SU-DHL-6 (cell line): ENCODE results near the gene PAQR4.

Experiments used
- H2AFZ ChIP-seq: fragments of 200-600 bp; sonication (generic); 2 replicates; pipeline ENCODE4 v1.6.1; 2014; ENCODE audit warnings: low read depth, mild to moderate bottlenecking, moderate library complexity, mixed read lengths, antibody characterized with exemption, low read length; ENCODE audit not compliant: severe bottlenecking
- H3F3A ChIP-seq: fragments of 200-600 bp; shearing (Covaris generic); 2 replicates; pipeline ENCODE4 v1.6.0; 2016; ENCODE audit warnings: antibody characterized with exemption, mild to moderate bottlenecking; ENCODE audit not compliant: insufficient read depth
- H3K27ac ChIP-seq: fragments of 200-600 bp; sonication (generic); 2 replicates; pipeline ENCODE4 v1.5.1; 2016; ENCODE audit warnings: low read depth, mild to moderate bottlenecking, low read length, moderate library complexity, mixed read lengths
- H3K27me3 ChIP-seq: fragments of 200-600 bp; sonication (generic), shearing (Covaris generic); 2 replicates; pipeline ENCODE4 v1.6.0; 2014; ENCODE audit warnings: mild to moderate bottlenecking, low read length
- H3K36me3 ChIP-seq: fragments of 200-600 bp; sonication (generic); 2 replicates; pipeline ENCODE4 v1.6.1; 2014; ENCODE audit warnings: mild to moderate bottlenecking, low read length, mixed read lengths
- H3K4me2 ChIP-seq: fragments of 300-600, 200-600 bp; shearing (Covaris generic), sonication (generic); 2 replicates; pipeline ENCODE4 v1.6.0; 2014; ENCODE audit warnings: low read length, low read depth, mild to moderate bottlenecking; ENCODE audit not compliant: poor library complexity, severe bottlenecking
- H3K4me3 ChIP-seq: fragments of 200-600 bp; sonication (generic); 2 replicates; pipeline ENCODE4 v1.5.1; 2014; ENCODE audit warnings: antibody characterized with exemption, low read length, mild to moderate bottlenecking, mixed read lengths; ENCODE audit not compliant: insufficient read depth, poor library complexity, severe bottlenecking
- H3K79me2 ChIP-seq: fragments of 200-600 bp; sonication (generic); 2 replicates; pipeline ENCODE4 v1.6.1; 2014; ENCODE audit warnings: mild to moderate bottlenecking, low read length, moderate library complexity; ENCODE audit not compliant: insufficient read depth
- H3K9ac ChIP-seq: fragments of 200-600 bp; sonication (generic); 2 replicates; pipeline ENCODE4 v1.7.0; 2014; ENCODE audit warnings: mild to moderate bottlenecking, low read length
- H3K9me2 ChIP-seq: fragments of 200-600 bp; sonication (generic); replicated peaks from 2 replicates; pipeline ENCODE4 v1.6.1; 2014; ENCODE audit warnings: low read length; ENCODE audit not compliant: insufficient read depth
- H3K9me3 ChIP-seq: fragments of 200-600 bp; sonication (generic); 2 replicates; pipeline ENCODE4 v1.6.1; 2014; ENCODE audit warnings: low read length, mixed read lengths; ENCODE audit not compliant: insufficient read depth
- H4K20me1 ChIP-seq: fragments of 200-600 bp; sonication (generic); 2 replicates; pipeline ENCODE4 v1.6.1; 2014; ENCODE audit warnings: low read depth, mild to moderate bottlenecking, antibody characterized with exemption, low read length, moderate library complexity, mixed read lengths
- CTCF ChIP-seq: fragments of 200-600 bp; sonication (generic); IDR thresholded peaks from one replicate; pipeline ENCODE4 v1.5.1; 2017; ENCODE audit warnings: antibody characterized with exemption, mild to moderate bottlenecking, low read length, moderate library complexity; ENCODE audit not compliant: insufficient read depth, poor library complexity, severe bottlenecking
- EZH2phosphoT487 ChIP-seq: fragments of 200-600 bp; sonication (generic), shearing (Covaris generic); conservative IDR thresholded peaks from 2 replicates; pipeline ENCODE4 v1.6.1; 2018; ENCODE audit warnings: mild to moderate bottlenecking, antibody characterized with exemption, low read length, moderate library complexity, mixed read lengths

Gene PAQR4

GRCh38 chr16:2985893-2986355 lies 16.8 kb downstream of the PAQR4 start:
- H3K27ac ChIP-seq: no peak overlapping the region
- H3K9me3 ChIP-seq: no peaks in the 10 kb centered on the region
- H3K9me2 ChIP-seq: no peaks in the 10 kb centered on the region
- H2AFZ ChIP-seq: no peak overlapping the region
- H3K36me3 ChIP-seq: no peaks in the 10 kb centered on the region
- H3K79me2 ChIP-seq: no peaks in the 10 kb centered on the region
- H3K4me3 ChIP-seq: no peak overlapping the region
- no peak overlapping the region for H3K9ac ChIP-seq
- TF ChIP-seq CTCF (no peak), EZH2phosphoT487 (no peak)
- H3K4me2 ChIP-seq: no peak overlapping the region
- no peaks in the 10 kb centered on the region for H3K27me3 ChIP-seq
- peaks cover 18% of the 10 kb centered on the region for H3F3A ChIP-seq
- H4K20me1 ChIP-seq: no peaks in the 10 kb centered on the region

GRCh38 chr16:2986623-2987188 lies 17.6 kb downstream of the PAQR4 start:
- no peaks in the 10 kb centered on the region for H3K9me3 ChIP-seq
- H3K79me2 ChIP-seq: no peaks in the 10 kb centered on the region
- no peaks in the 10 kb centered on the region for H3K9me2 ChIP-seq
- no peak overlapping the region for H3K27ac ChIP-seq
- H3K36me3 ChIP-seq: no peaks in the 10 kb centered on the region
- TF ChIP-seq CTCF: no peak
- H2AFZ ChIP-seq: no peak overlapping the region
- H3K27me3 ChIP-seq: no peaks in the 10 kb centered on the region
- H3K4me2 ChIP-seq: no peak overlapping the region
- H3F3A ChIP-seq: peaks cover 16% of the 10 kb centered on the region
- no peak overlapping the region for H3K4me3 ChIP-seq
- no peaks in the 10 kb centered on the region for H4K20me1 ChIP-seq
- H3K9ac ChIP-seq: no peak overlapping the region

GRCh38 chr16:2987286-2987685 lies 18.1 kb downstream of the PAQR4 start:
- TF ChIP-seq CTCF: no peak
- no peak for TF ChIP-seq EZH2phosphoT487
- Histone ChIP-seq H4K20me1 (no peaks in the 10 kb centered on the region), H3K36me3 (no peaks in the 10 kb centered on the region), H3K9me2 (no peaks in the 10 kb centered on the region), H3K4me3 (no peak overlapping the region), H3K27ac (no peak overlapping the region), H3F3A (peaks cover 11% of the 10 kb centered on the region), H3K4me2 (no peak overlapping the region), H2AFZ (no peak overlapping the region), H3K9ac (no peak overlapping the region), H3K9me3 (no peaks in the 10 kb centered on the region), H3K79me2 (no peaks in the 10 kb centered on the region), H3K27me3 (no peaks in the 10 kb centered on the region)
